ENCODE results near the gene CYP19A1. TPM values are rescaled to one million over a fixed set of nuclear protein-coding genes. Genes with fewer than 3 reads are reported as not detected.

CYP19A1 gene
- total RNA-seq, 1 experiment from 2014 or later = 2.4 TPM

- Histone ChIP-seq H3K4me1 (ENCODE audit: low read length) (peaks cover 13% of the 10 kb centered on the region), H4K20me1 (ENCODE audit: insufficient read depth, low read depth, low read length) (no peaks in the 10 kb centered on the region), H3K79me2 (ENCODE audit: low read length) (no peaks in the 10 kb centered on the region), H3K9me3 (ENCODE audit: low read length) (no peaks in the 10 kb centered on the region), H3K9ac (ENCODE audit: low read length) (no peak overlapping the region), H3K9me2 (replicated peaks; ENCODE audit: insufficient read depth, low read length) (no peaks in the 10 kb centered on the region), H3K4me3 (ENCODE audit: low read length) (no peak overlapping the region), H2AFZ (ENCODE audit: low read length) (no peak overlapping the region), H3K4me2 (ENCODE audit: low read depth, low read length, poor library complexity, severe bottlenecking) (no peak overlapping the region), H3K36me3 (ENCODE audit: insufficient read depth, low read length) (no peaks in the 10 kb centered on the region), H3K27me3 (ENCODE audit: low read length) (no peaks in the 10 kb centered on the region), H3K27ac (ENCODE audit: low read length) (no peak overlapping the region)
- DNase-seq = no peak
Measured at GRCh38 chr15:51355096-51355495, 16.7 kb upstream of the CYP19A1 start.

DNA sequence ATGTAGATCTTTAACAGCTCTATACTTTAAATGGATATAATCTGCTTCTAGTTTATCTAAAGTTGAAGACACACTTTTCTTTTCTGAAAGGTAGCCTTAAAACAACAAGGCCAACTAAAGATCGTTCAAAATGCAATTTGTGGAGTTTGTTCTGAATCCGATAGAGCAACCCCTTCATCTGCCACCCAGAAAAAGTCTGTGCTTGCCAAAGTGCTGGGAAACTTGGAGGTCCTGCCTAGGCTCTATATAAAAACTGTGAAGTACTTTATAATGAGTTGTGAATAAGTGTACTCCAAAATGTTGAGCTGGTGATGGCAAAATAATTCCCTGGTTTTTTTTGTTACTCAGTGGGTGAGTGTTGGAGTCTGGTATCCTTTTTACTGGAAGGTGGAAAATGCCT, 15.6 kb upstream of the CYP19A1 start:
- no peak overlapping the region for H2AFZ ChIP-seq (ENCODE audit: low read length)
- no peaks in the 10 kb centered on the region for H3K9me3 ChIP-seq (ENCODE audit: low read length)
- H3K79me2 ChIP-seq (ENCODE audit: low read length) = no peaks in the 10 kb centered on the region
- no peak for DNase-seq
- no peaks in the 10 kb centered on the region for H3K36me3 ChIP-seq (ENCODE audit: insufficient read depth, low read length)
- H3K4me3 ChIP-seq (ENCODE audit: low read length) = no peak overlapping the region
- no peaks in the 10 kb centered on the region for H3K9me2 ChIP-seq (replicated peaks; ENCODE audit: insufficient read depth, low read length)
- no peak overlapping the region for H3K9ac ChIP-seq (ENCODE audit: low read length)
- H4K20me1 ChIP-seq (ENCODE audit: insufficient read depth, low read depth, low read length) = no peaks in the 10 kb centered on the region
- no peak overlapping the region for H3K4me2 ChIP-seq (ENCODE audit: low read depth, low read length, poor library complexity, severe bottlenecking)
- H3K27ac ChIP-seq (ENCODE audit: low read length) = no peak overlapping the region
- H3K27me3 ChIP-seq (ENCODE audit: low read length) = no peaks in the 10 kb centered on the region
- H3K4me1 ChIP-seq (ENCODE audit: low read length) = peaks cover 16% of the 10 kb centered on the region

DNA sequence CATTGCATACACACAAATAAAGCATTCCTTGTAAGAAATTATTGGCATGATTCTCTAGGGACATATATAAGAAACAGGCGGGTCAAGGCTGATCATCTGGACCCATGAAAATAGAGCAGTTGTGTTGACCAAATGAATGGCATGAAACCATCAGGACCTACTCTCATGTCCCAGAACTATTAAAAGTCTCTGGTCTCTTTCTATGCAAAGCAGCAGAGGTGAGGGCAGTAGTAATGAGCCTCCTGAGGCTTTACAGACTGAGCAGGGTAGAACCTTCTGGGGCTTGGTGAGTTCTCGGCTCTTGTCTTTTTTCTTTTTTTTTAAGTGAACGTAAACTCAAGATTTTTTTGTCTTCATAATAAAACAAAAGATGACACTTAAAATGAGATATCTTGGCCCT, 12.3 kb upstream of the CYP19A1 start:
- peaks cover 20% of the 10 kb centered on the region for H3K4me1 ChIP-seq (ENCODE audit: low read length)
- H3K9me2 ChIP-seq (replicated peaks; ENCODE audit: insufficient read depth, low read length) = no peaks in the 10 kb centered on the region
- no peak overlapping the region for H2AFZ ChIP-seq (ENCODE audit: low read length)
- no peaks in the 10 kb centered on the region for H4K20me1 ChIP-seq (ENCODE audit: insufficient read depth, low read depth, low read length)
- DNase-seq = peak; percentile 47
- peak overlapping the region; percentile 39 for H3K4me2 ChIP-seq (ENCODE audit: low read depth, low read length, poor library complexity, severe bottlenecking)
- H3K9ac ChIP-seq (ENCODE audit: low read length) = no peak overlapping the region
- no peak overlapping the region for H3K27ac ChIP-seq (ENCODE audit: low read length)
- no peaks in the 10 kb centered on the region for H3K27me3 ChIP-seq (ENCODE audit: low read length)
- H3K36me3 ChIP-seq (ENCODE audit: insufficient read depth, low read length) = no peaks in the 10 kb centered on the region
- no peak overlapping the region for H3K4me3 ChIP-seq (ENCODE audit: low read length)
- H3K9me3 ChIP-seq (ENCODE audit: low read length) = no peaks in the 10 kb centered on the region
- no peaks in the 10 kb centered on the region for H3K79me2 ChIP-seq (ENCODE audit: low read length)

DNA sequence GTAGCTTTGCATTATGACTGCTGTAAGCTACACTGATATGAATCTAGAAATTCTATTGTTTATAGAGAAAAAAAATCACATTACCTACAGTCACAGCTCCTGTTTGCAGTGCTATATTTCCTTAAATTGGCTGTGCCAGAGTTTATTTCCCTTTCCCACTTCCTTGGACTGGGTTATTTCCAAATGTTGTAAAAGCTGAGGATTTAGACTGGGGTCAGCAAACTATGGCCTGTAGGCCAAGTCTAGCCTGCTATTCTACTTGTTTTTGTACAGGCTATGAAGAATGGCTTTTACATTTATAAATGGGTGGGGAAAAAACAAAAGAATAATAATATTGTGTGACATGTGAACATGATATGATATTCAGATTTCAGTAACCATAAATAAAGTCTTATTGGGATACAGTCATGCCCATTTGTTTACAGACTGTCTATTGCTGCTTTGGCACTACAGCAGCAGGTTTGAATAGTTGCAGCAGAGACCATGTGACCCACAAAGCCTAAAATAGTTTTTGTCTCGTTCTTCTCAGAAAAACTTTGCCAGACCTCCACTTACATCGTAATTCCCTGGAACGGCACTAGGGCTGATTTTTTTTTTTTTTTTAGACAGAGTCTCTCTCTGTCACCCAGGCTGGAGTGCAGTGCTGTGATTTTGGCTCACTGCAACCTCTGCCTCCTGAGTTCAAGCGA, 10.9 kb upstream of the CYP19A1 start:
- no peaks in the 10 kb centered on the region for H4K20me1 ChIP-seq (ENCODE audit: insufficient read depth, low read depth, low read length)
- no peak for DNase-seq
- no peak overlapping the region for H3K4me3 ChIP-seq (ENCODE audit: low read length)
- peaks cover 20% of the 10 kb centered on the region for H3K4me1 ChIP-seq (ENCODE audit: low read length)
- H3K27ac ChIP-seq (ENCODE audit: low read length) = no peak overlapping the region
- no peaks in the 10 kb centered on the region for H3K36me3 ChIP-seq (ENCODE audit: insufficient read depth, low read length)
- H3K27me3 ChIP-seq (ENCODE audit: low read length) = no peaks in the 10 kb centered on the region
- no peak overlapping the region for H3K9ac ChIP-seq (ENCODE audit: low read length)
- H3K79me2 ChIP-seq (ENCODE audit: low read length) = no peaks in the 10 kb centered on the region
- peak overlapping the region; percentile 14; the same call in 1 of the 2 replicates for H2AFZ ChIP-seq (ENCODE audit: low read length)
- no peak overlapping the region for H3K4me2 ChIP-seq (ENCODE audit: low read depth, low read length, poor library complexity, severe bottlenecking)
- H3K9me3 ChIP-seq (ENCODE audit: low read length) = no peaks in the 10 kb centered on the region
- H3K9me2 ChIP-seq (replicated peaks; ENCODE audit: insufficient read depth, low read length) = no peaks in the 10 kb centered on the region

- H3K4me3 ChIP-seq (ENCODE audit: low read length) = no peak overlapping the region
Measured at GRCh38 chr15:51348688-51349087, 10.3 kb upstream of the CYP19A1 start.

GRCh38 chr15:51346136-51346535, 7.7 kb upstream of the CYP19A1 start:
- no peak overlapping the region for H2AFZ ChIP-seq (ENCODE audit: low read length)
- H3K9me2 ChIP-seq (replicated peaks; ENCODE audit: insufficient read depth, low read length) = no peaks in the 10 kb centered on the region
- peaks cover 17% of the 10 kb centered on the region for H3K4me1 ChIP-seq (ENCODE audit: low read length)
- H3K4me3 ChIP-seq (ENCODE audit: low read length) = no peak overlapping the region
- no peaks in the 10 kb centered on the region for H3K79me2 ChIP-seq (ENCODE audit: low read length)
- H3K9ac ChIP-seq (ENCODE audit: low read length) = no peak overlapping the region
- H3K27me3 ChIP-seq (ENCODE audit: low read length) = no peaks in the 10 kb centered on the region
- H3K27ac ChIP-seq (ENCODE audit: low read length) = no peak overlapping the region
- H3K36me3 ChIP-seq (ENCODE audit: insufficient read depth, low read length) = no peaks in the 10 kb centered on the region
- H3K4me2 ChIP-seq (ENCODE audit: low read depth, low read length, poor library complexity, severe bottlenecking) = no peak overlapping the region
- no peaks in the 10 kb centered on the region for H3K9me3 ChIP-seq (ENCODE audit: low read length)
- no peaks in the 10 kb centered on the region for H4K20me1 ChIP-seq (ENCODE audit: insufficient read depth, low read depth, low read length)
- no peak for DNase-seq

More at GRCh38 chr15:51348688-51349087, 10.3 kb upstream of the CYP19A1 start:
- H2AFZ ChIP-seq (ENCODE audit: low read length) = peak overlapping the region; percentile 14; the same call in 1 of the 2 replicates
- peaks cover 20% of the 10 kb centered on the region for H3K4me1 ChIP-seq (ENCODE audit: low read length)
- no peak overlapping the region for H3K9ac ChIP-seq (ENCODE audit: low read length)
- H4K20me1 ChIP-seq (ENCODE audit: insufficient read depth, low read depth, low read length) = no peaks in the 10 kb centered on the region
- H3K79me2 ChIP-seq (ENCODE audit: low read length) = no peaks in the 10 kb centered on the region
- H3K9me3 ChIP-seq (ENCODE audit: low read length) = no peaks in the 10 kb centered on the region
- no peaks in the 10 kb centered on the region for H3K9me2 ChIP-seq (replicated peaks; ENCODE audit: insufficient read depth, low read length)
- H3K27ac ChIP-seq (ENCODE audit: low read length) = no peak overlapping the region
- no peak overlapping the region for H3K4me2 ChIP-seq (ENCODE audit: low read depth, low read length, poor library complexity, severe bottlenecking)
- H3K36me3 ChIP-seq (ENCODE audit: insufficient read depth, low read length) = no peaks in the 10 kb centered on the region
- H3K27me3 ChIP-seq (ENCODE audit: low read length) = no peaks in the 10 kb centered on the region
- no peak for DNase-seq

DNA sequence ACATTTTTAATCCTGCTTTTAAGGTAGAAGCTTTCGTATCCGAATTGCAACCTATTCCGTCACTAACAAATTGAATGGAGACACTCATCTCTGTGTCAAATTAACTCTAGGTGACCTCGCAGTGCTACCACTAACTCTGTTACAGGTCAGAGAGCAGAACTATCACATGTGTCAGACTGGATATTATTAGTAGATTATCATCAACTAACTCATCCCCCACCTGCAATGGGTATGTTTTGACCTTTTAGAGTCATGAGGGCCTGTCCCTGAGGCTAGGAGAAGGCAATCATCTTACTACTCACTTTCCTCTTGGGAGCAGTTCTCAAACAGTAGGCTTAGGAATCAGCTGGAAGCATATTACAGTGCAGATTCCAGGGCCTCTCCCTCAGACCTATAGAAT, 5.1 kb upstream of the CYP19A1 start:
- no peak for DNase-seq
- Histone ChIP-seq H3K9me3 (ENCODE audit: low read length) (no peaks in the 10 kb centered on the region), H3K9ac (ENCODE audit: low read length) (no peak overlapping the region), H3K9me2 (replicated peaks; ENCODE audit: insufficient read depth, low read length) (no peaks in the 10 kb centered on the region), H4K20me1 (ENCODE audit: insufficient read depth, low read depth, low read length) (no peaks in the 10 kb centered on the region), H3K79me2 (ENCODE audit: low read length) (no peaks in the 10 kb centered on the region), H3K4me1 (ENCODE audit: low read length) (no peaks in the 10 kb centered on the region), H3K4me2 (ENCODE audit: low read depth, low read length, poor library complexity, severe bottlenecking) (no peak overlapping the region), H2AFZ (ENCODE audit: low read length) (no peak overlapping the region), H3K36me3 (ENCODE audit: insufficient read depth, low read length) (no peaks in the 10 kb centered on the region), H3K27me3 (ENCODE audit: low read length) (no peaks in the 10 kb centered on the region), H3K4me3 (ENCODE audit: low read length) (no peak overlapping the region), H3K27ac (ENCODE audit: low read length) (no peak overlapping the region)

DNA sequence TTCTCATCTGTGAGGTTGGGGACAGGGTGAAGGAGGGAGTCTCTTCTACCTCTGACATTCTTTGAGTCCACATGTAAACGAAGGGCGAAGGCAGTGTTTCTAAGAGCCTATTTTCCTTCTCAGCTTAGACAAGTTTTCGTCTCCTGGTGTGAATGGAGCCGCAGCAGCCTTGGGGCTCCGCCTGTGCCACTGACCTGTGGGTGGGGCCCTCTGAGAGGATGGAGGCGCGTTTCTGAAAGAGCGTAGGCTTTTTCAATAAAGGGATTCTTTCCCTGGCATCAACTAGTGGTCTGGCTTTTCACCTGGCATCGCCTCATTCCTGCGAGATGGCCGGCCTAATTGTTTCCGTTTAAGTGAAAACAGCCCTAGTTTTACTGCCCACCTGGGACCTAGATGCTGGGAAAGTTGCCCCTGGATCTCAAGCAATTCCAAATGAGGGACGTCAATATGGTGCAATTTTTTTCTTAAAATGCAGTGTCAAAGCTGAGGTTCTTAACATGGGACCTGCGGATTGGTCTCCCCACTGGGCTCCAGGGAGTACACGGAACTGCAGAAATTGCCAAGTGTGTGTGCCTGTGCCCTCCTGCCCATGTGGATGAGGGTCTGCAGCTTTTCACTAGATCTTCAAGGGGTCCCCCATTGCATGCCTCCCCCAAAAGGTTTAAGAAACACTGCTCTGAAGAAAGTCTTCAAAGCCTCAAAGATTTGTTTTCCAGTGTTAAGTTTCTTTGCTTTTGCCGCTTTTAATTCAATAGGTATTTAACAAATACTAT, 4.0 kb upstream of the CYP19A1 start:
- no peaks in the 10 kb centered on the region for H3K9me2 ChIP-seq (replicated peaks; ENCODE audit: insufficient read depth, low read length)
- H3K4me1 ChIP-seq (ENCODE audit: low read length) = no peaks in the 10 kb centered on the region
- no peaks in the 10 kb centered on the region for H3K36me3 ChIP-seq (ENCODE audit: insufficient read depth, low read length)
- no peak overlapping the region for H3K4me3 ChIP-seq (ENCODE audit: low read length)
- no peaks in the 10 kb centered on the region for H4K20me1 ChIP-seq (ENCODE audit: insufficient read depth, low read depth, low read length)
- H3K27ac ChIP-seq (ENCODE audit: low read length) = no peak overlapping the region
- H3K27me3 ChIP-seq (ENCODE audit: low read length) = no peaks in the 10 kb centered on the region
- H3K9ac ChIP-seq (ENCODE audit: low read length) = no peak overlapping the region
- DNase-seq = no peak
- no peaks in the 10 kb centered on the region for H3K79me2 ChIP-seq (ENCODE audit: low read length)
- no peak overlapping the region for H3K4me2 ChIP-seq (ENCODE audit: low read depth, low read length, poor library complexity, severe bottlenecking)
- H2AFZ ChIP-seq (ENCODE audit: low read length) = no peak overlapping the region
- no peaks in the 10 kb centered on the region for H3K9me3 ChIP-seq (ENCODE audit: low read length)
